ENCODE measurements around the gene HJURP.

HJURP gene

GRCh38 chr2:233847248-233847898 lies 7.0 kb downstream of the HJURP start:
- Histone ChIP-seq H3K9me3 (replicated peaks; ENCODE audit: low read length) (no peaks in the 10 kb centered on the region), H3K9ac (ENCODE audit: low read depth, low read length) (no peak overlapping the region), H3K4me2 (ENCODE audit: low read length) (no peak overlapping the region), H3K4me1 (ENCODE audit: control insufficient read depth, insufficient read depth, low read length) (peaks cover 6% of the 10 kb centered on the region), H3K36me3 (ENCODE audit: insufficient read depth, low read length) (peaks cover 67% of the 10 kb centered on the region), H3K27me3 (ENCODE audit: control insufficient read depth, insufficient read depth, low read length) (no peaks in the 10 kb centered on the region), H3K4me3 (ENCODE audit: low read length) (no peak overlapping the region)

GRCh38 chr2:233846387-233847247 lies 7.7 kb downstream of the HJURP start:
- Histone ChIP-seq H3K4me2 (ENCODE audit: low read length) (no peak overlapping the region), H3K36me3 (ENCODE audit: insufficient read depth, low read length) (peaks cover 74% of the 10 kb centered on the region), H3K4me1 (ENCODE audit: control insufficient read depth, insufficient read depth, low read length) (no peaks in the 10 kb centered on the region), H3K4me3 (ENCODE audit: low read length) (no peak overlapping the region), H3K9ac (ENCODE audit: low read depth, low read length) (no peak overlapping the region), H3K9me3 (replicated peaks; ENCODE audit: low read length) (no peaks in the 10 kb centered on the region), H3K27me3 (ENCODE audit: control insufficient read depth, insufficient read depth, low read length) (no peaks in the 10 kb centered on the region)

GRCh38 chr2:233845301-233846060 lies 8.9 kb downstream of the HJURP start:
- Histone ChIP-seq H3K4me2 (ENCODE audit: low read length) (no peak overlapping the region), H3K36me3 (ENCODE audit: insufficient read depth, low read length) (peaks cover 84% of the 10 kb centered on the region), H3K9me3 (replicated peaks; ENCODE audit: low read length) (no peaks in the 10 kb centered on the region), H3K27me3 (ENCODE audit: control insufficient read depth, insufficient read depth, low read length) (no peaks in the 10 kb centered on the region), H3K9ac (ENCODE audit: low read depth, low read length) (no peak overlapping the region), H3K4me1 (ENCODE audit: control insufficient read depth, insufficient read depth, low read length) (no peaks in the 10 kb centered on the region), H3K4me3 (ENCODE audit: low read length) (no peak overlapping the region)

- no peak overlapping the region for H3K4me3 ChIP-seq (ENCODE audit: low read length)
- H3K4me2 ChIP-seq (ENCODE audit: low read length) = no peak overlapping the region
- no peaks in the 10 kb centered on the region for H3K4me1 ChIP-seq (ENCODE audit: control insufficient read depth, insufficient read depth, low read length)
- no peaks in the 10 kb centered on the region for H3K9me3 ChIP-seq (replicated peaks; ENCODE audit: low read length)
- no peak overlapping the region for H3K9ac ChIP-seq (ENCODE audit: low read depth, low read length)
- peaks cover 86% of the 10 kb centered on the region for H3K36me3 ChIP-seq (ENCODE audit: insufficient read depth, low read length)
- no peaks in the 10 kb centered on the region for H3K27me3 ChIP-seq (ENCODE audit: control insufficient read depth, insufficient read depth, low read length)
These were observed 9.5 kb downstream of the HJURP start for GRCh38 chr2:233844836-233845235.

GRCh38 chr2:233844064-233844807 lies 10.1 kb downstream of the HJURP start:
- Histone ChIP-seq H3K27me3 (ENCODE audit: control insufficient read depth, insufficient read depth, low read length) (no peaks in the 10 kb centered on the region), H3K9me3 (replicated peaks; ENCODE audit: low read length) (no peaks in the 10 kb centered on the region), H3K36me3 (ENCODE audit: insufficient read depth, low read length) (peaks cover 80% of the 10 kb centered on the region), H3K4me2 (ENCODE audit: low read length) (no peak overlapping the region), H3K9ac (ENCODE audit: low read depth, low read length) (no peak overlapping the region), H3K4me1 (ENCODE audit: control insufficient read depth, insufficient read depth, low read length) (no peaks in the 10 kb centered on the region), H3K4me3 (ENCODE audit: low read length) (no peak overlapping the region)

- Histone ChIP-seq H3K4me3 (ENCODE audit: low read length) (no peak overlapping the region), H3K27me3 (ENCODE audit: control insufficient read depth, insufficient read depth, low read length) (no peaks in the 10 kb centered on the region), H3K4me2 (ENCODE audit: low read length) (no peak overlapping the region), H3K9ac (ENCODE audit: low read depth, low read length) (no peak overlapping the region), H3K36me3 (ENCODE audit: insufficient read depth, low read length) (peaks cover 70% of the 10 kb centered on the region), H3K4me1 (ENCODE audit: control insufficient read depth, insufficient read depth, low read length) (no peaks in the 10 kb centered on the region), H3K9me3 (replicated peaks; ENCODE audit: low read length) (no peaks in the 10 kb centered on the region)
These were observed 13.2 kb downstream of the HJURP start for GRCh38 chr2:233841183-233841582.

- no peaks in the 10 kb centered on the region for H3K27me3 ChIP-seq (ENCODE audit: control insufficient read depth, insufficient read depth, low read length)
- no peak overlapping the region for H3K4me2 ChIP-seq (ENCODE audit: low read length)
- no peaks in the 10 kb centered on the region for H3K4me1 ChIP-seq (ENCODE audit: control insufficient read depth, insufficient read depth, low read length)
- H3K4me3 ChIP-seq (ENCODE audit: low read length) = no peak overlapping the region
- H3K9ac ChIP-seq (ENCODE audit: low read depth, low read length) = no peak overlapping the region
- peaks cover 74% of the 10 kb centered on the region for H3K36me3 ChIP-seq (ENCODE audit: insufficient read depth, low read length)
- no peaks in the 10 kb centered on the region for H3K9me3 ChIP-seq (replicated peaks; ENCODE audit: low read length)
These were observed 13.8 kb downstream of the HJURP start for GRCh38 chr2:233840520-233840919.

- Histone ChIP-seq H3K36me3 (ENCODE audit: insufficient read depth, low read length) (peaks cover 66% of the 10 kb centered on the region), H3K4me3 (ENCODE audit: low read length) (no peak overlapping the region), H3K27me3 (ENCODE audit: control insufficient read depth, insufficient read depth, low read length) (no peaks in the 10 kb centered on the region), H3K9ac (ENCODE audit: low read depth, low read length) (no peak overlapping the region), H3K4me2 (ENCODE audit: low read length) (no peak overlapping the region), H3K9me3 (replicated peaks; ENCODE audit: low read length) (no peaks in the 10 kb centered on the region), H3K4me1 (ENCODE audit: control insufficient read depth, insufficient read depth, low read length) (no peaks in the 10 kb centered on the region)
These were observed 14.9 kb downstream of the HJURP start for GRCh38 chr2:233839447-233839820.

GRCh38 chr2:233838726-233839446 lies 15.4 kb downstream of the HJURP start:
- no peak overlapping the region for H3K9ac ChIP-seq (ENCODE audit: low read depth, low read length)
- H3K27me3 ChIP-seq (ENCODE audit: control insufficient read depth, insufficient read depth, low read length) = no peaks in the 10 kb centered on the region
- peaks cover 66% of the 10 kb centered on the region for H3K36me3 ChIP-seq (ENCODE audit: insufficient read depth, low read length)
- no peaks in the 10 kb centered on the region for H3K4me1 ChIP-seq (ENCODE audit: control insufficient read depth, insufficient read depth, low read length)
- no peak overlapping the region for H3K4me2 ChIP-seq (ENCODE audit: low read length)
- H3K9me3 ChIP-seq (replicated peaks; ENCODE audit: low read length) = no peaks in the 10 kb centered on the region
- H3K4me3 ChIP-seq (ENCODE audit: low read length) = no peak overlapping the region

GRCh38 chr2:233838251-233838650 lies 16.1 kb downstream of the HJURP start:
- no peaks in the 10 kb centered on the region for H3K27me3 ChIP-seq (ENCODE audit: control insufficient read depth, insufficient read depth, low read length)
- no peak overlapping the region for H3K4me2 ChIP-seq (ENCODE audit: low read length)
- H3K9me3 ChIP-seq (replicated peaks; ENCODE audit: low read length) = no peaks in the 10 kb centered on the region
- no peak overlapping the region for H3K9ac ChIP-seq (ENCODE audit: low read depth, low read length)
- peaks cover 60% of the 10 kb centered on the region for H3K36me3 ChIP-seq (ENCODE audit: insufficient read depth, low read length)
- H3K4me1 ChIP-seq (ENCODE audit: control insufficient read depth, insufficient read depth, low read length) = no peaks in the 10 kb centered on the region
- H3K4me3 ChIP-seq (ENCODE audit: low read length) = no peak overlapping the region

Measured in skeletal muscle satellite cell (primary cell).